ENCODE measurements around the gene SSPN.

Gene SSPN

GRCh38 chr12:26195250-26195640 is at the start of gene SSPN:
Gene SSPN, plus strand, starts transcription at chr12:26195573. Its CDS starts 100 bp downstream, at chr12:26195673.
- DNase-seq = no peak

- no peak for DNase-seq
Observed at GRCh38 chr12:26148291-26148690, 47.1 kb upstream of the SSPN start.

DNA sequence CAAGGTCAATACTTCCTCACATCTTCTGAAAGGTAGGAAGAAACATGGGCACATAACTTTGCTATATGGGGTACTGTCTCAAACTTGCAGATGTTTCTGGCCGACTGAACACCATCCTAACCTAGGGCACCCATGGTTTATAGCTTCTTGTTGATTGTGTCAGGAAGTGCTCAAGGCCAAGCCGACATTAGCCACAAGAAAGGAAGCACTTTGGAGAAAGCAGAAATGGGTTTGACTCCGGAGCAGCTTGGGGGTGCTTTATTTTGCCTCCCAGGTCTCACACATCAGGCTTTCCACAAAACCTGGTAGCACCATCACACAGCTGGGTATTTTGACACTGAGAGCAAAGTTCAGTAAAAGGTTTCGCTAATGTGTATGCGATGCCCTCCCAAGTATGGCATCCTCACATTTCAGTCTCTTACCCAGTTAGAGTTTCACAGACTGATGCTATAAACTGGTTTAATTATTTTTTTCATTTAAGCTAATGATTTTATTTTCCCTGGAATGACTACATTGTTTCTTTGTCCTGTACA is 45.3 kb upstream of the SSPN start:
- DNase-seq = no peak

GRCh38 chr12:26150736-26151450 is 44.5 kb upstream of the SSPN start:
- DNase-seq = no peak

- DNase-seq = no peak
Observed at GRCh38 chr12:26152507-26153102, 42.8 kb upstream of the SSPN start.

- no peak for DNase-seq
Observed at GRCh38 chr12:26153421-26154154, 41.8 kb upstream of the SSPN start.

- DNase-seq = no peak
Observed at GRCh38 chr12:26156201-26156871, 39.0 kb upstream of the SSPN start.

- no peak for DNase-seq
Observed at GRCh38 chr12:26157001-26157400, 38.4 kb upstream of the SSPN start.

- no peak for DNase-seq
Observed at GRCh38 chr12:26158078-26158764, 37.2 kb upstream of the SSPN start.

DNA sequence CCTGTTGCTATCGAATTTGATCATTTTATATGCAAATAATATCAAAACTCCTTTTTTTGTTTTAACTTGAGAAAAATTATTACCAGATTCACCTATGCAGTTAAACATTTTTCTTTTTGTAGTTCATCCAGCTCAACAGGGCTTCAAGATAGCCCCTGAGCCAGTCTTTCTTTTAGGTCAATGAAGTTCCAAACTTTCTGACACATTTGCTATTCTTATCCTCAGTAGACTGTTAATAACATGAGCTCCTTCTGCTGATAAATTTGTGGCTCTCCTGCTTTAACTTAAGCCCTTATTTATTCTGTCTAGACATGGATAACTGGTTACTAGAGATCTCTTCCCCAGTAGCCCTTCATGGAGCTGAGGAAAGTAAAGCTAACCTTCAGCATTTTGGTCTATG is 33.2 kb upstream of the SSPN start:
- DNase-seq = no peak

DNA sequence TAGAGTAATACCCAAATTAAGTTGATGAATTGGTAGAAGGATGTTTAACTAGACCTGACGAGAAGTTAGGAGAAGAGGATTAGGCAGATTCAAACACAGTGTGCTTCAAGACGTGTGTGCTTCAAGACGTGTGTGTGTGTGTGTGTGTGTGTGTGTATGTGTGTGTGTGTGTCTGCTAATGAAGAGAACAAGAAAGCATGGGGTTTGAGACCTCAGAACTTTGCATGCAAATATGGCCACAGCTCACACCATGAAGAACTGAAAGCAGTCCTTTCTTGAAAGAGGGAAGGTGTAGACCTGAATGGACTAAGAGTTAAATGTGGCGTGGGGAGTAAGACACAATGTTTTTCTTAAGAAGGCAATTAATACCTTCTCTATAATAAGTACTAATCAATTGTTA is 32.5 kb upstream of the SSPN start:
- DNase-seq = no peak

GRCh38 chr12:26164118-26164517 is 31.3 kb upstream of the SSPN start:
- DNase-seq = no peak

DNA sequence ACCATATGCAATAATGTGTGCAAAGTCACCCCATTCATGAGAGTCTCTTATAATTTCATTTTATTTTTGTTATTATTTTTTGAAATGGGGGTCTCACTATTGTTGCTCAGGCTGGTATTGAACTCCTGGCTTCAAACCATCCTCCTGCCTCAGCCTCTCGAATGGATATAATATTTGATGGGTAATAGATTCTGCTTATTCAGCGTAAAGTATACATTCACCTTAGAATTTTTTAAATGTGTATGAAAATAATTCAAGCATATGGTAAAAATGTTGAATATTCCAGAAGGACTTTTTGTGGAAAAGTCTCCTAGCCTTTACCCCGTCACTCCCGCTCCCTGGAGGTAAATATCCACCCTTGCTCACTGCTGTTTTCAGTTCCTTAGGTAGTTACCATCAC is 23.4 kb upstream of the SSPN start:
- no peak for DNase-seq

DNA sequence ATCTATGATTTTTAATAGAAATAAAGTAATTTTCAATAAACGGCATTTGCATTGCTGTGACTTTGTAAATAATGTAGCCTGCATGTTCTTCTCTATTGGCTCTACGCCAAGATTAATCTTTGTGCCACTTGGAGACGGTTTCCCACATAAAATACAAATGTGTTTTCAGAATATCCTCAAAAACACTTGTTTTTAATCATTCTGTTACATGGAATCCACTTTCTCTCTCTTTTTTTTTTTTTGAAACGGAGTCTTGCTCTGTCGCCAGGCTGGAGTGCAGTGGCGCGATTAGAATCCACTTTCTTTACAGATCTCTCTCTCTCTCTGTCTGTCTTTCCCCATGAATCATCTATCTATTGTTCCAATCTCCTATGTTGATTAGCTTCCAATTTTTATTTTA is 22.8 kb upstream of the SSPN start:
- no peak for DNase-seq

- no peak for DNase-seq
Observed at GRCh38 chr12:26172946-26173552, 22.3 kb upstream of the SSPN start.

DNA sequence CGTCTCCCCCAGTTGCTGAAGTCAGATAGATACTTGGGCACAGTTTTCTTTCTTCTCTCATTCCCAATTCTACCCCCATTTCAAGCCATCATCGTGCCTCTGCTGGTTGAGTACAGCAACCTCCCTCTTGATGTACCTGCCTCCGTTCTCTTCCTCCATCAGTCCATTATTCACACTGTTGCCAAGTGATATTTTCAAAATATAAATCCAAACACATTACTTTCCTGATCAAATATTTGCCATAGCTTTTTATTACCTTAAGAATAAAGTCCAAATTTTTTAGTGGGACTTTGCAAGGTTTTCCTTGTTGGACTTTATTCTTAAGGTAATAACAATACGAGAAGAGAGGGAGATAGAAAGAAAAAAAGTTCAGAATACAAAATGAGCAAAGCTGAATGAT is 18.6 kb upstream of the SSPN start:
- no peak for DNase-seq

- no peak for DNase-seq
Observed at GRCh38 chr12:26177283-26177682, 18.1 kb upstream of the SSPN start.

DNA sequence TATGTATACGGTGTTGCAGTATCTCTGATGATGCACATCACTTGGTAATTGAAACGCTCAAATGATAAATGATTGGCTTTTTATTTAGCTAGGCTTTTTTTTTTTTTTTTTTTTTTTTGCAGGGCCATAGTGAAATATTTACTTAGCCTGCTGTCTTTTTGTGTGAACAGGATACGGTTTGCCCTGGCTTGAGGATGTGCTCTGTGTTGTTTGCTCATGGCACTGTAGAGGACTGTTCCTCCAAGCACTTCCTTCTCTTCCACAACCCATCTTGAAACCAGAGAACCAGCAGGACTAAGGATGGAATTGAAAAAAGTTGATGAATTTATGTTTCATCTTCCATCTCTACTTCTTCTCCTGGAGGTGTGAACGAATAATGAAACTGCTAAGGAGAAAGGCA is 15.5 kb upstream of the SSPN start:
- DNase-seq = no peak

- DNase-seq = no peak
Observed at GRCh38 chr12:26182377-26182776, 13.0 kb upstream of the SSPN start.

DNA sequence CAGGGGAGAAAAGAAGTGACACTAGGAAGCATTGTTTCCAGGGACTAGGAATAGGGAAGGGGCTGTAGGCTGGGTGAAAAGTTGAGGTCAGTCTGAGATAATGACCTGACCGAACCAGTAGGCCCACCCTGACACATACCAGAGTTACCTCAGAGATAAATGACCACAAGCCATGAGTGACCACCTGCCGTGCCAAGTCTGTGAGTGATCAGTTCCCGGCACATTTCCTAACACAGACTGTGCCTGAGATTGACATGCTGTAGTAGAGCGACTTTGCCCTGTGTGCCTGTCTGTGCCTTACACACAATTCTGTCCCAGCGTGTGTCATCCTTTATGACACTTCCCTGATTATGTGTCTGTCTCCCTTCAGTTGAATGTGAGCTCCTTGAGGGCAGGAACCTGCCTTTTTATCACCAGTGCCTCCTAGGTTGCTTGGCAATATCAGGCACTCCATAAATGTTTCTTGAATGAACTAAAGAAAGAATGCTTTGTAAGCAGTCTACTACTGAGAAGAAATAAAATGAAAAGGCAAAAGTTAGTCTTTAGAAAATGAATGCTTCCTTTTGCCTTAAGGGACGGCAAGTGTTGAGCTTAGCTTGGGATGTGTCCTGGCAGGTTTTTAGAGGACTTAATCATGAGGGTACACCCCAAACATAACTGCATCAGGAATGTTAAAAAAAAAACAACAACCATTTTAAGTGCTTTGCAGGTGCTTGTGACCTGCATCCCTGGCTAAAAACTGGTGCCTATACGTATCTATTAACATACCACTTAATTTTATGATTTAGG is 9.6 kb upstream of the SSPN start:
- no peak for DNase-seq

DNA sequence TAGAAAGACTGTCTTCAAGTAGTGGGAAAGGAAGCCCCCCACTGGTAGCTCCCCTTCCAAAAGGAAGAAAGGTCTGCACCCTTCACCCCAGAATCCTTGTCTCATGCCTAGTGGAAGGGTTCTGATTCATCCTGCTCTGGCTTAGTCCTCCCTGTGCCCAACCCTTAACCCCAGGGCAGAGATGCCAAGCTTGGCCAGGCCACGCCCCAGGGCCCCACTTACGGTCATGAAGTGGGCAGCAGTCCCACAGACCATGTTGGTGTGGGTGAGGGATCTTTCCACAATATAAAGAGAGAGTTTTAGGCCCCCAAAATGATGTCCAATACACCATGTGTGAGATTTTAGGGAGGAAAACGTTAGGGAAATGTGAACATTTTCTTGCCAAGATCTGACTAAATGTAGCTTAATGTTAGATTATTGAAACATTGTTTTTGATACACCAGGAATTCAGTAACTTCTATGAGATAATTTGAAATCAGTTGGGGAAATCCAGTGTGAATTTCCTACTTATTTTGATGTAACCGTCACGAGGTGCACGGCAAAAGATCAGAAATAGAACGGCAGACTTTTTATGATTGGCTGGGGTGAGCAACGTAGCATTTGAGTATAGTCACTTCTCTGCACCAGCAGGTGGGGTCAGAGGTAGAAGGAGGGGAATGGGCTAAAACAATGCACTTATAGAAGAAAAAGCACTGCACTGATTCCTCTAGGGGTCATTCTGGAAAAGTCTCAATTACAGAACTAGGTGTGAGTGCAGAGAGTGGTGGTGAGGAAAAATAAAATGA is 8.2 kb upstream of the SSPN start:
- DNase-seq = no peak
